GM23338 (cell line): ENCODE data around the gene TTC22. TPM values are rescaled to one million over a fixed set of nuclear protein-coding genes. Genes with fewer than 3 reads are reported as not detected.

Experiments used
- ATAC-seq: fragments of 200-7000 bp; cut with Tn5 transposase; 3 replicates; pipeline ENCODE4 v1.9.1; 2020
- DNase-seq: peaks from one replicate; pipeline ENCODE4 v3.0.0-alpha.2; 2015; ENCODE audit warnings: low spot score
- H2AFZ ChIP-seq: fragments of 200-600 bp; sonication (generic); 2 replicates; pipeline ENCODE4 v1.8.0; 2016; ENCODE audit warnings: antibody characterized with exemption, mild to moderate bottlenecking, moderate library complexity
- H3F3A ChIP-seq: fragments of 200-600 bp; sonication (generic); replicated peaks from 2 replicates; pipeline ENCODE4 v1.8.0; 2017; ENCODE audit warnings: antibody characterized with exemption, mixed run types, low read depth
- H3K27ac ChIP-seq: fragments of 200-600 bp; sonication (generic); 2 replicates; pipeline ENCODE4 v1.6.1; 2016; ENCODE audit warnings: low read depth
- H3K27me3 ChIP-seq: fragments of 200-600 bp; sonication (generic); 2 replicates; pipeline ENCODE4 v1.8.0; 2016; ENCODE audit warnings: mild to moderate bottlenecking, mixed run types, moderate library complexity; ENCODE audit not compliant: insufficient read depth
- H3K36me3 ChIP-seq: fragments of 200-600 bp; sonication (generic); 2 replicates; pipeline ENCODE4 v1.8.0; 2016; ENCODE audit warnings: mild to moderate bottlenecking; ENCODE audit not compliant: insufficient read depth
- H3K4me1 ChIP-seq: fragments of 200-600 bp; sonication (generic); 2 replicates; pipeline ENCODE4 v1.8.0; 2016; ENCODE audit warnings: mild to moderate bottlenecking, moderate library complexity; ENCODE audit not compliant: insufficient read depth
- H3K4me2 ChIP-seq: fragments of 200-600 bp; sonication (generic); 2 replicates; pipeline ENCODE4 v1.7.1; 2017; ENCODE audit warnings: mixed run types
- H3K4me3 ChIP-seq: fragments of 200-600 bp; sonication (generic); 2 replicates; pipeline ENCODE4 v1.6.1; 2016; ENCODE audit warnings: mixed run types
- H3K79me2 ChIP-seq: fragments of 200-600 bp; sonication (generic); replicated peaks from 2 replicates; pipeline ENCODE4 v1.8.0; 2017; ENCODE audit warnings: mild to moderate bottlenecking; ENCODE audit not compliant: insufficient read depth
- H3K9me2 ChIP-seq: fragments of 200-600 bp; sonication (generic); 2 replicates; pipeline ENCODE4 v1.8.0; 2017; ENCODE audit not compliant: insufficient read depth
- H4K20me1 ChIP-seq: fragments of 200-600 bp; sonication (generic); replicated peaks from 2 replicates; pipeline ENCODE4 v1.8.0; 2017; ENCODE audit warnings: mild to moderate bottlenecking; ENCODE audit not compliant: insufficient read depth
- H3K27ac Mint-ChIP-seq: 2 replicates; pipeline ENCODE4 v1.8.0; 2020; ENCODE audit warnings: inconsistent platforms, mild to moderate bottlenecking, moderate library complexity, mixed read lengths
- H3K27me3 Mint-ChIP-seq: 3 replicates; pipeline ENCODE4 v1.8.0; 2022; ENCODE audit warnings: low read depth, mild to moderate bottlenecking, moderate library complexity, mixed read lengths, inconsistent platforms; ENCODE audit not compliant: insufficient read depth, poor library complexity
- H3K36me3 Mint-ChIP-seq: 3 replicates; pipeline ENCODE4 v1.8.0; 2021; ENCODE audit warnings: low read depth, mild to moderate bottlenecking, inconsistent platforms, moderate library complexity, mixed read lengths
- H3K4me1 Mint-ChIP-seq: 3 replicates; pipeline ENCODE4 v1.8.0; 2020; ENCODE audit warnings: mild to moderate bottlenecking, inconsistent platforms, mixed read lengths
- H3K4me3 Mint-ChIP-seq: 3 replicates; pipeline ENCODE4 v1.8.0; 2021; ENCODE audit warnings: moderate library complexity, mild to moderate bottlenecking, inconsistent platforms, mixed read lengths
- H3K9me3 Mint-ChIP-seq: 3 replicates; pipeline ENCODE4 v1.8.0; 2020; ENCODE audit warnings: moderate library complexity, mild to moderate bottlenecking, inconsistent platforms, mixed read lengths
- CREB1 ChIP-seq: fragments of 250-450 bp; sonication (Bioruptor Pico); IDR thresholded peaks from 2 replicates; pipeline ENCODE4 v1.5.0; 2020; ENCODE audit warnings: low read depth, mild to moderate bottlenecking, moderate library complexity
- CTCF ChIP-seq, 2 experiments: fragments of 200-600 bp in 1 of 2; sonication (generic) in 1 of 2; conservative IDR thresholded peaks; 2 replicates each; pipeline versions ENCODE4 v1.5.1 to v1.6.1; 2016 to 2017; ENCODE audit warnings: antibody characterized with exemption in 2 of 2, low read depth in 2 of 2, mild to moderate bottlenecking in 2 of 2, moderate library complexity in 1 of 2
- EZH2 ChIP-seq: fragments of 200-600 bp; sonication (generic); IDR thresholded peaks from one replicate; pipeline ENCODE4 v1.8.0; 2017; ENCODE audit warnings: antibody characterized with exemption, mild to moderate bottlenecking, low read depth; ENCODE audit not compliant: unreplicated experiment
- EZH2phosphoT487 ChIP-seq: fragments of 200-600 bp; sonication (generic); IDR thresholded peaks from one replicate; pipeline ENCODE4 v1.8.1; 2018; ENCODE audit warnings: antibody characterized with exemption; ENCODE audit not compliant: unreplicated experiment
- JUNB ChIP-seq: IDR thresholded peaks from one replicate; pipeline ENCODE4 v1.6.1; 2016; ENCODE audit warnings: antibody characterized with exemption; ENCODE audit not compliant: unreplicated experiment
- NANOG ChIP-seq: IDR thresholded peaks from 2 replicates; pipeline ENCODE4 v1.6.1; 2016; ENCODE audit warnings: antibody characterized with exemption, borderline replicate concordance
- POLR2AphosphoS5 ChIP-seq: IDR thresholded peaks from 2 replicates; pipeline ENCODE4 v1.6.1; 2016; ENCODE audit warnings: antibody characterized with exemption, low read depth
- REST ChIP-seq: IDR thresholded peaks from one replicate; pipeline ENCODE4 v1.6.1; 2018; ENCODE audit warnings: antibody characterized with exemption; ENCODE audit not compliant: unreplicated experiment
- STAT1 ChIP-seq: IDR thresholded peaks from one replicate; pipeline ENCODE4 v1.6.1; 2016; ENCODE audit warnings: antibody characterized with exemption; ENCODE audit not compliant: unreplicated experiment
- ZNF331 ChIP-seq: fragments of 250-450 bp; sonication (Bioruptor Pico); IDR thresholded peaks from 2 replicates; pipeline ENCODE4 v1.5.0; 2020; ENCODE audit warnings: low read depth, mild to moderate bottlenecking, moderate library complexity
- polyA plus RNA-seq: library from polyadenylated mRNA; unstranded; fragments of >200 nt; fragmentation: Nextera tagmentation; extraction: Ambion mirVana; gene quantifications from 2 replicates; pipeline ENCODE4 v1.2.1, GENCODE V29; 2016
- total RNA-seq: library from RNA; depleted of rRNA; stranded (reverse); fragments of >200 nt; shearing (Covaris generic); gene quantifications from 2 replicates; pipeline ENCODE4 v1.2.3, GENCODE V29; 2014

Gene TTC22
- total and polyA plus RNA-seq, 2 experiments from 2014 or later = 1.2 to 2.5 TPM

GRCh38 chr1:54818461-54819194 lies 17.5 kb upstream of the TTC22 start (continued):
- TF ChIP-seq REST (no peak), CTCF (conservative IDR thresholded peaks at IDR 0.05; ENCODE audit: low read depth in 2 of 2) (no peak), JUNB (no peak), STAT1 (no peak), POLR2AphosphoS5 (no peak)

GRCh38 chr1:54816951-54817350 lies 15.8 kb upstream of the TTC22 start:
- no peak overlapping the region for H3K4me2 ChIP-seq
- no peaks in the 10 kb centered on the region for H3K36me3 ChIP-seq
- no peak overlapping the region for H3K27ac ChIP-seq
- ATAC-seq (no peak), DNase-seq (no peak)
- no peaks in the 10 kb centered on the region for H3K36me3 Mint-ChIP-seq
- H3K4me3 Mint-ChIP-seq = no peak overlapping the region
- no peaks in the 10 kb centered on the region for H4K20me1 ChIP-seq
- no peaks in the 10 kb centered on the region for H3K9me3 Mint-ChIP-seq
- peaks cover 48% of the 10 kb centered on the region for H3K4me1 Mint-ChIP-seq
- peaks cover 4% of the 10 kb centered on the region; the same call in 1 of the 2 replicates for H3K9me2 ChIP-seq
- H3K4me1 ChIP-seq = peaks cover 26% of the 10 kb centered on the region
- no peaks in the 10 kb centered on the region for H3K27me3 ChIP-seq
- no peaks in the 10 kb centered on the region; the same call in 1 of the 2 replicates for H3F3A ChIP-seq
- H2AFZ ChIP-seq = no peak overlapping the region
- H3K27me3 Mint-ChIP-seq = peaks cover 12% of the 10 kb centered on the region
- H3K4me3 ChIP-seq = no peak overlapping the region
- no peaks in the 10 kb centered on the region for H3K79me2 ChIP-seq
- no peak overlapping the region for H3K27ac Mint-ChIP-seq
- TF ChIP-seq NANOG (no peak), STAT1 (no peak), REST (no peak), POLR2AphosphoS5 (no peak), JUNB (no peak), EZH2phosphoT487 (no peak), EZH2 (no peak), CREB1 (CRISPR knock-in tag) (no peak), ZNF331 (no peak)
